ENCODE measurements around the gene NDUFS4.
"Not testable (repeated sequence)": the region's sequence is repeated elsewhere in the genome, so short reads cannot be mapped to it uniquely, and the experiment has no call there.

NDUFS4 gene

DNA sequence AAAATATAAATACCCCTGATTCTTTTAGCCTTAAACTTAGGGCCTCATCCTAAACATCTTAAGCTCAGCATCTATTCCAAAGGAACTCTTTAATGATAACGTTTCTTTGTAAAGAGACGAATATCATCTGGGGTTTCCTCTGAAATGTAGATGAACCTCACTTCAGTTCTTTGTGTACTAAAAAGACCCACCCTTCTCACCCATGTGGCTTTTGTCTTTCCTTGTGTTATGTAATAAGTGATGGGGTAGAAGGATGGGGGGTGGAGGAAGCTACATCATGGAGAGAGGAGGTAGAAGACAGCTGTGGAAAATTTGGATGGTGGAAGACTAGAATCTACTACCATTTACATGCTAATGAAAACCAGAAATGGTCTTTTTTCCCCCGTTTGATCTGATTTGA lies 111.0 kb downstream of the NDUFS4 start:
- DNase-seq: no peak

DNA sequence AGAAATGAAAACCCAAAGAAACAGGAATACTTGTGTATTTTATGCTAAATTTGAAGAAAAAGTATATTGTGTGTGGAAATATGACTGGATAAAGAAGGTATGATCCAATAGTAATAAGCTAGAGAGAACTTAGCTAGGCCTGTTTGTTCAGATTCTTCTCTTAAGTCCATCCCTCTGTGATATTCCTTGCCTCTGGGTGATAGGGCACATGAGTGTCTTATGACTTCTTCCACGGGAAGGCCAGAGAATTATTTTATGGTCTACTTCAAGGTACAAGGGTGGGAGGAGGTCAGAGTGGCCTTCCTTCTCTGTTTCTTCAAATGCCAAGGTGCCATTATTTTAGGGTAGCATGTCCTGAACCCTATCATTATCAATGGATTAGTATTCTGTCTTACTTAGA lies 113.7 kb downstream of the NDUFS4 start:
- DNase-seq: no peak

DNA sequence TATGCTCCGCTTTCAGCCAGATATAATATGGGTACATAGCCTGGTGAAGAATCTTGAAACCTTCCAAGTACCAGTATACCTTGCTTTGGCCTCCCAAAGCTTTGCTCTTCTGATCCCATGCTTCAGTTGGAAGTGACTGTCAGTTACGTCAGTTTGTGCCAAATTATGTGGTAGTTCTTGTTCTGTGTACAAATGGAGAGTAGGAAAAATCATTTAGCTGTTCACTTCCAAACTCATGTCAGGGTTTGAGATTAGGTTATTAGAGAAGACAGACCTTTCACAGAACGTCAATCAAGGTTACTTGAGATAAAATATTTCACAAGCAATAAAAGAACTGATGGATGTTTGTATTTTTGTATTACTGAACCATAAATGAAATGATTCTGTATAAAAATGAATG lies 117.2 kb downstream of the NDUFS4 start:
- no peak for DNase-seq

DNA sequence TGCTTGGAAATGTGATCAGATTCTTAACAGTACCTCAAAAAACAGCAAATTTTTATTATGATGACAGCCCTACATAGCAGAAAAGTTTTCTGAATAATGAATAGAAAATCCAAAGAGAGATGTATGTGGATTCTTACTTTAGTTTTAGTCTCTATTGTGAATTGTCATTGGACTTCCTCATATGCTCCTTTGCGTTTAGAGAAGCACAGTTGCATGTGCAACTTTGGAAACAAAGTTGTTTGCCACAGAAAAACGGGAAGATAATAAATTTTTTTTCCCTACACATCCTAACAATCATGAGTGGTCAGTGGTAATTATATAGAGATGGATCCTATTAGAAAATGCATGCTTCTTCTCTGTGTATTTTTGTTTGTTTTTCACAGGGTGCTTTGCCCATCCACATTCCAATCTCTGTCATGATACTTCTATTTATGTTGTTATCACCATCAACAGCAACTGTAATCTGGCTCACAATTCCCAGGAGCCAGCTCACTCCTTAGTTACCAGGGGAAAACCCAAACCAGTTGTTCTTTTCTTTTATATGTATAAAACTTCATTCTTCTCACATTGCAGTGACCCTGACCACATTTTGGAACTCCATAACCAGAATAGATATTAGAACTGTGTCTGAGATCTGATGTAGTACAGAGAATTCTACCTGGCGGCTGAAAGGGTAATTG lies 118.7 kb downstream of the NDUFS4 start:
- DNase-seq: no peak

DNA sequence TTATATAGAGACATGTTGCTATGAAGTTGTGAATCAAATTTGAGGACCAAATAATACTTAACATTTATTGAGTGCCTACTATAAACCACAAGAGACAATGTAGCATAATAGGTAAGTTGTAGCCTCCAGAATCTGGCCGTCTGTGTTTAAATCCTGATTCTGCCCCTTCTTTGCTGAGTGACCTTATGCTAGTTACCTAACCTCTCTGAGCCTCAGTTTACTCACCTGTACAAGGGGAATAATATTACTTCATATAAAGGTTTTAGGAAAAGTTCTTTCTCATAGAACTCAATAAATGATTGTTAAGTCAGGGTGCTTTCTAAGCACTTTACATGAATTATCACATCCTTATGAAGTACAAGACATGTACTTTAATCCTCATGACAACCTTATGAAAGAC lies 120.6 kb downstream of the NDUFS4 start:
- no peak for DNase-seq

DNA sequence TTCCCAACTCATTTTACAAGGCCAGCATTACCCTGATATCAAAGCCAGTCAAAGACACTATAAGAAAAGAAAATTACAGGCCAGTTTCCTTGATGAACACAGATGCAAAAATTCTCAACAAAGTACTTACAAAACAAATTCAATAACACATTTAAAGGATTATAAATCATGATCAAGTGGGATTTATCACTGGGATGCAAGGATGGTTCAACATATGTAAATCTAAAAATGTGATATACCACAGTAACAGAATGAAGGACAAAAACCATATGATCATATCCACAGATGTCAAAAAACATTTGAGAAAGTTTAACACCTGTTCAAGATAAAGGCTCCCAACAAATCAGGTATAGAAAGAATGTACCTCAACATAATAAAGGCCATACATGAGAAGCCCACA lies 130.6 kb downstream of the NDUFS4 start:
- DNase-seq: no peak

DNA sequence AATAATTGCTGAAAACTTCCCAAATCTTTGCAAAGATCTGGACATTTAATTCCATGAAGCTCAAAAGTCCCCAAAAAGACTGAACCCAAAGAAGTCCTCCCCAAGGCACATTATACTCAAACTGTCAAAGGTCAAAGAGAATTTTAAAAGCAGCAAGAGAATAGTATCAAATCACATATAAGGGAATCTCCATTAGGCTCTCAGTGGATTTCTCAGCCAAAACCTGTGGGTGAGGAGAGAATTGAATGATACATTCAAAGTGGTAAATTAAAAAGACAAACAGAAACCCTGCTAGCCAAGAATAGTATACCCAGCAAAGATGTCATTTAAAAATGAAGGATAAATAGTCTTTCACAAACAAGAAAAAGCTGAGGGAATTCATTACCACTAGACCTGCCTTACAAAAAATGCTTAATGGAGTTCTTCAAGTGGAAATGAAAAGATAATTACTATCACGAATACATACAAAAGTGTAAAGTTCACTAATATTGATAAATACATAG lies 134.1 kb downstream of the NDUFS4 start:
- DNase-seq: no peak

DNA sequence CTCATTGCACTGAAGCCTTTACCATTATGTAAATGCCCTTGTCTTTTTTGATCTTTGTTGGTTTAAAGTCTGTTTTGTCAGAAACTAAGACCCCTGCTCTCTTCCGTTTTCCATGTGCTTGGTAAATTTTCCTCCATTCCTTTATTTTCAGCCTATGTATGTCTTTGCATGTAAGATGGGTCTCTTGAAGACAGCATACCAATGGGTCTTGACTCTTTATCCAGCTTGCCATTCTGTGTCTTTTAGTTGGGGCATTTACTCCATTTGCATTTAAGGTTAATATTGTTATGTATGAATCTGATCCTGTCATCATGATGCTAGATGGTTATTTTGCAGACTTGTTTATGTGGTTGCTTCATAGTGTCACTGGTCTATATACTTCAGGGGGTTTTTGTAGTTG lies 150.0 kb downstream of the NDUFS4 start:
- not testable (repeated sequence) for DNase-seq

DNA sequence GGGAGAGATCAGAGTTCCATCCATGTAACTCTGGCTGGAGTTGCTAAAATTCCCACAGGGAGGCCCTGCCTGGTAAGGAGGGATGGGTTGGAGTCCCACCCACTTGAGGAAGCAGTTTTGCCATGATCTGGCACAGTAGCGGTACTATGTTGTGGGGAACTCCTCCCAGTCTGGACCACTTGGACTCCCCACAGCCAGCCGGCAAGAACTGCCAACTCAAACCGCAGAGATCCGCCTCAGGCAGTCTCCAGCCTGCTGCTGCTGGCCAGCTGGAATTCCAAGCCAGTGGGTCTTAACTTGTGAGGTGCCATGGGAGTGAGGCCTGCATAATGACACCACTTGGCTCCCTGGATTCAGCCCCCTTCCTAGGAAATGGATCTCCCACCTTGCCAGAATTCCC lies 151.9 kb downstream of the NDUFS4 start:
- DNase-seq: no peak

DNA sequence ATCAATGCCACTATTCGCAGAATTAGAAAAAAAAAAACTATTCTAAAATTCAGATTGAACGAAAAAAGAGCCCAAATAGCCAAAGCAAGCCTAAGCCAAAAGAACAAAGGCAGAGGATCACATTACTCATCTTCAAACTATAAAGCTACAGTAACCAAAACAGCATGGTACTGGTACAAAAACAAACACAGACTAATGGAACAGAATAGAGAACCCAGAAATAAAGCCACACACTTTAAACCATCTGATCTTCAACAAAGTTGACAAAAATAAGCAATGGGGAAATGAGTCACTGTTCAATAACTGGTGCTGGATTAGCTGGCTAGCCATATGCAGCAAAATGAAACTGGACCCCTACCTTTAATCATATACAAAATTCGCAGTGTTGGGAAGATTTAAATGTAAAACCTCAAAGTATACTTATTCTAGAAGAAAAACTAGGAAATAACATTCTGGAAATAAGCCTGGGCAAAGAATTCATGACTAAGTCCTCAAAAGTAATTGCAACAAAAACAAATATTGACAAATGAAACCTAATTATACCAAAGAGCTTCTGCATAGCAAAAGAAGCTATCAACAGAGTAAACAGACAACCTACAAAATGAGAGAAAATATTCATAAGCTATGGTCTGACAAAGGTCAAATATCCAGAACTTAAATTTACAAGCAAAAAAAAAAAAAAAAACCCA lies 153.7 kb downstream of the NDUFS4 start:
- no peak for DNase-seq

DNA sequence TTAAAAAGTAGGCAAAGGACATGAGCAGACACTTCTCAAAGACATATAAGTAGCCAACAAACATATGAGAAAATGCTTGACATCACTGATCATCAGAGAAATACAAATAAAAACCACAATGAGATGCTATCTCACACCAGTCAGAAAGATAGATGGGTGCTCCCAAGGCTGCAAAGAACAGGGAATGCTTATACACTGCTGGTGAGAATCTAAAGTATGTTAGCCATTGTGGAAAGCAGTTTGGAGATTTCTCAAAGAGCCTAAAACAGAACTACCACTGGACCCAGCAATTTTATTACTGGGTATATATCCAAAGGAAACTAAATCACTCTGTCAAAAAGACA lies 154.2 kb downstream of the NDUFS4 start:
- DNase-seq: no peak

DNA sequence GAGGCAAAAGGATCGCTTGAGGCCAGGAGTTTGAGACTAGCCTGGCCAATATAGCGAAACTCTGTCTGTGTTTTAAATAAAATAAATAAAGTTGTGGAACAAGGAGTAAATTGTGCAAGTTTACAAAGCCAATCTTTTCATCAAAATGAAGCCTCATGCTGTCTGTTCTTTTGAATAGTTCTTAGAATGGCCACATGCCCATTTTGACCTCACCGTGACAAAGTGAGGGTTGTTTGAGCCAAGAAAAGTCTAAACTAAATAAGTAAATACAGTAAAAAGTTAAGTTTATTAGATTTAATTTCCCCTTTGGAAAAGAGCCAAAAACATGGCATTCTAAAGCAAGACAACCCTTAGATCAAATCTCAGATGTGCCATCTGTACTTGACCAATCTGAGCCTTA lies 165.7 kb downstream of the NDUFS4 start:
- no peak for DNase-seq

DNA sequence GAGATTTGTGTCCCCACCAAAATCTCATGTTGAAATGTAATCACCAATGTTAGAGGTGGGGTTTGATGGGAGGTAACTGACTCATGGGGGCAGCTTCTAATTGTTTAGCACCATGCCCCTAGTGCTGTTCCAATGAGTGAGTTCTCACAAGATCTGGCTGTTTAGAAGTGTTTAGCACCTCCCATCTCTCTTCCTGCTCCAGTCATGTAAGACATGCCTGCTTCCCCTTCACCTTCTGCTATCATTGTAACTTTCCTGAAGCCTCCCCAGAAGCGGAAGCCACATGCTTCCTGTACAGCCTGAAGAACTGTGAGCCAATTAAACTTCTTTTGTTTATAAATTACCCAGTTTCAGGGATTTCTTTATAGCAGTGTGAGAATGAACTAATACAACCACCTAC lies 170.5 kb downstream of the NDUFS4 start:
- no peak for DNase-seq
